ENCODE data around the gene C2CD2.

DNA sequence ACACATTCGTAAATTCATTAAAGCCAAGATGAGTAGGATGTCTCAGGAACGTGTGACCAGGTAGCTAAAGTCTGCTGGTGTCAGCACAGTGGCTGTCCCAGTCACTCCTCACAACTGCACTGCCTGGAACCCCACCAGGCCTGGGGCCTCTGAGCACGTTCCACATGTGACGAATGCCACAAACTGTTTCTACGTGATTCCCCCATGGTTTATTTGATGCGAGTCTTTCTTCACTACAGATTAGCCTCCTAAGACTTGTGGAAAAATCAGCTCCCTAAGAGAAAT lies 107.8 kb downstream of the C2CD2 start:
- no peak for TF ChIP-seq CTCF (IDR thresholded peaks at IDR 0.05)
- no peak for TF ChIP-seq POLR2A (IDR thresholded peaks at IDR 0.05)
